HUES48 (cell line): ENCODE results near the gene SRGAP2B.
"Not testable (repeated sequence)": the region's sequence is repeated elsewhere in the genome, so short reads cannot be mapped to it uniquely, and the experiment has no call there.

Experiments used
- H3K27ac ChIP-seq: one replicate; pipeline ENCODE4 v1.7.0; 2013; ENCODE audit warnings: low read depth, low read length, inconsistent platforms
- H3K27me3 ChIP-seq: 2 replicates; pipeline ENCODE4 v1.6.1; 2013; ENCODE audit warnings: mild to moderate bottlenecking, low read length; ENCODE audit not compliant: control insufficient read depth, insufficient read depth
- H3K36me3 ChIP-seq: 2 replicates; pipeline ENCODE4 v1.6.1; 2013; ENCODE audit warnings: low read length; ENCODE audit not compliant: control insufficient read depth, insufficient read depth
- H3K4me1 ChIP-seq: 2 replicates; pipeline ENCODE4 v1.6.1; 2013; ENCODE audit warnings: mild to moderate bottlenecking, low read length; ENCODE audit not compliant: control insufficient read depth, insufficient read depth
- H3K4me3 ChIP-seq: 2 replicates; pipeline ENCODE4 v1.5.1; 2013; ENCODE audit warnings: mild to moderate bottlenecking, low read depth, low read length
- H3K9ac ChIP-seq: 2 replicates; pipeline ENCODE4 v1.6.1; 2013; ENCODE audit warnings: mild to moderate bottlenecking, low read depth, low read length, moderate library complexity
- H3K9me3 ChIP-seq: 2 replicates; pipeline ENCODE4 v1.6.1; 2013; ENCODE audit warnings: low read length; ENCODE audit not compliant: control insufficient read depth, insufficient read depth

The SRGAP2B gene

DNA sequence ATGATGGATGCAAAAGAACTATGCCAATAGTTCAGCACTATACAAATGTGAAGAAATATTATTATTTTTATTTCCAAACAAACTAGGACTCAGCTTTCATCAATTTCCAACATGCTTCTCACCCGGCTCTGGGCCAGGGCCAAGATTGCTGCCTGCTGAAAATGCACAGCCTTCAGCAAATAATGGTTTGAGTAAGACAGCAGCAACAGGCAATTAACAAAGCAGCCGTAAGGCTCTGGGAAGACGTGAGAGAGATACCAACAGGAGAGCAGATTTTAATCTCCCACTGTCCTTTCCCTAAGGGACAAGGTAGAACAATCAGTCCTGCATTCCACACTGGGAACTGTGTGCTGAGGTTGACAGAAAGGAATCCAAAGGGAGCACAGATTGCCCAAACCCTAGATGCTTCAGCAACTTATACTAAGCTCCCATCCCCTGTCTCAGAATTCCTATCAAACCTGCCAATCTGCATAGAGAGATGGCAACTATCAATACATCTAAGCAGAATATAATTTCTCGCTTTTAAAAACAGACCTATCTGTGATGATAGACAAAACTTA is 134.1 kb downstream of the SRGAP2B start:
- H3K4me1 ChIP-seq, H3K9ac ChIP-seq, H3K4me3 ChIP-seq, H3K27me3 ChIP-seq, H3K27ac ChIP-seq, H3K36me3 ChIP-seq, H3K9me3 ChIP-seq: not testable (repeated sequence)

DNA sequence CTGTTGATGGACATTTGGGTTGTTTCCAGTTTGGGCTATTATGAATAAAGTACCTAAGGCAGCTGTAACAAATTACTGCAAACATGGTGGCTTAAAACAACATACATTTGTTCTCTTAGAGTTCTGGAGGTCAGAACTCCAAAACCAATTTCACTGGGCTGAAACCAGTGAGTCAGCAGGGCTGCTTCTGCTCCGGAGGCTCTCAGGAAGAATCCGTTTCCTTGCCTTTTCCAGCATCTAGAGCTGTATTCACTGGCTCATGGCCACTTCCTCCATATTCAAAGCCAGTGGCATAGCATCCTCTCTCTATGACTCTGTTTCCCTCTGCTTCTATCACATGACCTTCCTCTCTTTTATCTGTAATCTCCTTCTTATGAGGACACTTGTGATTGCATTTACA is 146.7 kb downstream of the SRGAP2B start:
- H3K27me3 ChIP-seq, H3K4me1 ChIP-seq, H3K4me3 ChIP-seq, H3K36me3 ChIP-seq, H3K9me3 ChIP-seq, H3K27ac ChIP-seq, H3K9ac ChIP-seq: not testable (repeated sequence)

DNA sequence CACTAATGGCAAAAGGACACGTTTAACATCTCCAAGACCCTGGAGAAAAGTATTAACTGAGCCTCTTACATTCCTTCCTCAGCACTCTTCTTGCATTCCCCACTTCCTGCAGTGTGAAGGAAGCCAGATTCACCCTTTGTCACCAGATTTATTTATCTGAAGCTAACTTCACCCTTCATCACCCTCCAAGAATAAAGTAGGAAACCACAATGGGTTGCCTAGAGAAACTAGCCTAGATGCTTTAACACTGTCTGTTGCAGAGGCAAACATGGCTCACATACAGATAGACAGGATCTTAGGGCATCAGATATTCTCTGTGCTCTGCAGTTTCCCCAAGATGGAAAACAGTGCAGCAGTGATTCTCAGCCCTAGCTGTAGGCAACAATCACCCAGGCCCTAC is 147.6 kb downstream of the SRGAP2B start:
- H3K9me3 ChIP-seq, H3K9ac ChIP-seq, H3K4me1 ChIP-seq, H3K4me3 ChIP-seq, H3K27ac ChIP-seq, H3K27me3 ChIP-seq, H3K36me3 ChIP-seq: not testable (repeated sequence)

DNA sequence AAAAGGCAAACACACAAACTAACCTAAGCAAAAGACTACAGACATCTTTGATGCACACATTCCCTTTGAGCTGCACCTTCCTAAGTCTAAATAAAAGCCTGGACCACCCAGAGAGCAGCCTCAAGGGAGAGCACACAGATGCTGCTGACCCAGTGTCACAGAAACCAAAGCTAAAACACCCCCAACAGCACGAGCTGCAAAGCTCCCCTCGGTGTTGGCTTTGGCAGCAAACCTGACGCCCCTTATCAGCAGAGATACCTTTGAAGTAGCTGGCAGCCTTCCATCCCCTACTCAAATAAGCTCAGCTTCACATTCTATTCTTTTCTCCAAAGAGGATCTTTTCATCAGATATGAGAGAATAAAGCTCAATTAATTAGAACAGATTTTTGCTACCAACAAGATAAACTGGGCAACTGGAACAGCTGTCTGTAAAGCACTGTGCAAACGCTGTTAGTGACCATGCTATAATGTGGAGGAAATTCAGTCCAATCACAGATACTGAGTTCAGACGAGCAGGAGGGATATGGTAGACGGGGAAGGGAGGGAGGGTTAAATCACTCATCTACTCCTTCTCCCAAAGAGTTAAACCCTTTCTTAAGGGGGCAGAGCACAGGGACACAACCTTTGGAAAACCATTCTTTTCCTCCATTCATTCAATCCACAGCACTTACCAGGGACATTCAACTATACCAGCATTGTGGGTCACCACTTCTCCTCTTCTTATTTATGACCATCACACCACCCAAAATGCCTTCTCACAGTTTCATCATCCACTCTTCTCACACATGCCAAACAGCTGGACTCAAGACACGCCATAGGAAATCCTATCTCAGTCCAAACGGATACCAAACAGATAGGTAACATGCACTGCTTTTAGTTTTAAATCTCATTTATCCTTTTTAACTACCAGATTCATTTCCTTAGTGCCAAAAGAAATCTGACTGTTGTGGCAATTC is 148.3 kb downstream of the SRGAP2B start:
- H3K9me3 ChIP-seq, H3K4me3 ChIP-seq, H3K36me3 ChIP-seq, H3K4me1 ChIP-seq, H3K9ac ChIP-seq, H3K27me3 ChIP-seq, H3K27ac ChIP-seq: not testable (repeated sequence)

DNA sequence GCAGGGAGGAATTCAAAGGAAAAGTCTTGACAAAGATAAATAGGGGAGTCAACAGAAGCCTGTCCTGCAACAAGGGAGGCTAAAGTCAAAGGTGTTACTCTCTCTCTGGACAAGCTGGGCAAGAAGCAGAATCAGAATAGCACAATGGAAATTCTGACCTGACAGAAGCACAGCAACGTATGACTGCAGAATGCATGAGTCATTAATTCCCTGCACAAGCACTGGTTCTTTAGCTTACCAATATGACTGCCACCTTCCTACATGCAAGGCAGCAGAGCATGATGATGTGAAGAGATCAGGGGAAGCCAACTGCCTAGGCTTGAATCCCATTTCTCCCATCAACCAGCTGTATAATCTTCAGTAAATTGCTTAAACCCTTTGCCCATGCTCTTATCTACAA is 153.4 kb downstream of the SRGAP2B start:
- H3K9ac ChIP-seq, H3K27ac ChIP-seq, H3K9me3 ChIP-seq, H3K27me3 ChIP-seq, H3K36me3 ChIP-seq, H3K4me3 ChIP-seq, H3K4me1 ChIP-seq: not testable (repeated sequence)

DNA sequence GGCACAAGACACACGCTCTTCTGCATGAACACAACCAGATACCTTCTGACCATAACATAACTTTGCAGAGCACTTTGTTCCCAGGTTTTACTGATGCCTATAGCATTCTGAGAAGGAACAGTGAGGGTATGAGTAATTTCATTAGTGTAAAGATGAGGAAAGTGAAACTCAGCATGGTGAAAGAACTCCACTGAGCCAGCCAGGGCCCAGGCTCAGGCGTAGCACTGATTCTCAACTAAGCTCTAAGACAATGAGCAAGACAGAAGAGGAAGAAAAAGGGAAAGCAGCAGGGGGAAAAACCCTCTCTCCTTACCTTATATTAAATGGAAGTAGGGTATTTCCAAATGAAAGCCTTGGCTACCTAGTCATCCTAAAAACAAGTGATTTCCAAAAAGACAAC is 155.1 kb downstream of the SRGAP2B start:
- not testable (repeated sequence) for H3K4me1 ChIP-seq, H3K36me3 ChIP-seq, H3K27ac ChIP-seq, H3K9me3 ChIP-seq, H3K4me3 ChIP-seq, H3K27me3 ChIP-seq, H3K9ac ChIP-seq

DNA sequence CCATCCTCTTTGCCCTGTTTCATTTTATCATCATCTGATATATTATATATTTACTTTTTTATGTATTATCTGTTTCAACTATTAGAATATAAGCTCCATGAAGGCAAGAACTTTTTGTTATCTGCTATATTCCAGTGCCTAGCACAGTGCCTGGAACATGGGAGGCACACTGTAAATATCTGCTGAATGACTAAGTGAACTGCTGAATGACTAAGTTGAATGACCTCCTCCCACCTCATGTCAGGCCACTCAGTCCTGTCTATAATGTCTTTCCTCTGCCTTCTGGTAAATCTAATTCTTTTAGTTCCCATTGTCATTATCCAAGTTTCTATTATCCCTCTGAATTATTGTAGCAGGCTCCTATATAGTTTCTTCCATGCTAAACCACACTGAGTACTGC is 156.5 kb downstream of the SRGAP2B start:
- not testable (repeated sequence) for H3K4me1 ChIP-seq, H3K9ac ChIP-seq, H3K27ac ChIP-seq, H3K4me3 ChIP-seq, H3K27me3 ChIP-seq, H3K9me3 ChIP-seq, H3K36me3 ChIP-seq

DNA sequence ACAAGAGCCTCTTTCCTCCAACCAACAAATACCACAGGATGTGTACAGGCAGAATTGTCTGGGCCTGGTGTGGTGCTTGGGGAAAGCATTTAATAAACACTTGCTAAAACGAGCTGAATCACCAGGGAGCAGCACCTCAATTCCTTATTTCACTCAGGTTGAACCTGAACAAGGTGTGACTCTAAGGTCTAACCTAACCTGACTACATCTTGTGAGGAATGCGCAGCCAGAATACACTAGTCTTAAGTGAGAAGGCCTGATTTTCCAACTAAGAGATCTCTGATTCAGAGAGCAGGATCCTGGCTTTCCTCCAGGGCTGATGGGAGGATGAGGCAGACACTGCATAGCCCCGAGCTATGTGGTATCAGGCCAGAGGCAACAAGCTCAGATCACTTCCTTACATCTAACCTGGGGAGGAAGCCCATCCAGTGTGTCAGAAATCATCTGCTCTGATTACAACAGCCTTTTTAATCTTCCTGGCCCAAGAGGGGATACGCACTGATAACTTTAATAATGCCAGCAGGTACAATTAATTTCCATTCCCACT is 158.9 kb downstream of the SRGAP2B start:
- H3K27ac ChIP-seq, H3K27me3 ChIP-seq, H3K4me1 ChIP-seq, H3K4me3 ChIP-seq, H3K9ac ChIP-seq, H3K36me3 ChIP-seq, H3K9me3 ChIP-seq: not testable (repeated sequence)

DNA sequence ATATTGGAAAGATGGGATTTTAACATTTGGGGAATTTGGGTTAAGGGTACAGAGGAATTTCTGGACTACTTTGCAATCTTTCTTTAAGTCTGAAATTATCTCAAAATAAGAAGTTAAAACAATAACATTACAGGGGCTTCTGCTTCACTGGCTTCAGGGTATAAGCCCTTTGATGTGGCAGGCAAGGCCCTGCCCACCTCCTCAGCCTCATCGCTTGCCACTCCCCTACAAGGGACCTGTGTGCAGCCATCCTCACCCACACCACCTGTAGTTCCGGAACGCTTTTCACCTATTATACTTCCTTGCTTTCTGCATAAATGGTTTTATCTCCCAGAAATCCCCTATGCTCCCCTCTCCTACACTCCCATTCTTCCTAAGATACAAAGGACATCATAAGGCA is 159.8 kb downstream of the SRGAP2B start:
- H3K9ac ChIP-seq, H3K27ac ChIP-seq, H3K4me3 ChIP-seq: not testable (repeated sequence)

DNA sequence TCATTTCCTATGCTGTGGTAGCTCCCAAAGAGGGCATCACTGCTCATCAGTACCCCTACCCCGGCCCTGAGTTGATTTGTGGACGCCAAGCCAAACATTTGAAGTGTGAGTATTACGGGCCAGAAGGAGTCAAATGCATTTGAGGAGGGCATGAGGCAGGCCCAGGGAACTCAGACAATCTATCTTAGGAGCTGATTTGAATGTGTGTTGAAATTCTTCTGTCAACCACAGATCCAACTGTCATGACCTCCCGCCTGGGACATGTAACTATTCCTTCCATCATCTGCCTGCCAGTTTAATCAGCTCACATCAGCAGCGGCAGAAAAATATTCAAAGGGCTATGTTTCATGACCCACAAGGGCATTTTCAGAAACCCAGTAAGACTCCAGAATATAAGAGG is 162.1 kb downstream of the SRGAP2B start:
- H3K4me3 ChIP-seq, H3K36me3 ChIP-seq, H3K27me3 ChIP-seq, H3K9me3 ChIP-seq, H3K27ac ChIP-seq, H3K9ac ChIP-seq, H3K4me1 ChIP-seq: not testable (repeated sequence)

More for the DNA sequence above, 159.8 kb downstream of the SRGAP2B start:
- H3K36me3 ChIP-seq, H3K27me3 ChIP-seq, H3K4me1 ChIP-seq, H3K9me3 ChIP-seq: not testable (repeated sequence)

DNA sequence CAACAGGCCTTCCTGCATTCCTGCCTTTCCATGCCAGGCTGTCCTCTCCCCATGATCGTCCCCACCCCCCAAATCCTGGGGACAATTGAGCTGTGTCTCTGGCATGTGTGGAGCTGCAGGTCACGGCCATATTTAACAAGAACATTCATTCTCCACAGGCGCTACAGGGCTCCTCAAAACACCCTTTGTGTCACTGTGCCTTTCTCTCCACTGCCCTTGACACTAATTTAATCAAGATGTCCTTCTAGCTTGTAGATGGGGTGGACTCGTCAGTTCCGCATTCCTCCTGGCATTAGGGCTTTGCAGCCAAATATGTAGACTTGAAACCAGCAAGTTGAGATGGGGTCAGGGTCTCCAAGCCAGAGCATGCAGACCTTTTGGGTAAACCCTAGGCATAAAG is 163.0 kb downstream of the SRGAP2B start:
- not testable (repeated sequence) for H3K27ac ChIP-seq, H3K27me3 ChIP-seq

More for the DNA sequence above, 163.0 kb downstream of the SRGAP2B start:
- not testable (repeated sequence) for H3K4me1 ChIP-seq, H3K4me3 ChIP-seq, H3K9ac ChIP-seq, H3K9me3 ChIP-seq, H3K36me3 ChIP-seq
